HepG2 (cell line): ENCODE results near the gene ANKRD40. TPM values are rescaled to one million over a fixed set of nuclear protein-coding genes. Genes with fewer than 3 reads are reported as not detected.

Source experiments
- CENPBD1 ChIP-seq: sonication (generic); formaldehyde crosslinking; IDR thresholded peaks from 2 replicates; pipeline ENCODE4 v1.8.0; 2022; ENCODE audit warnings: missing genetic modification reagents, low read depth, mild to moderate bottlenecking, borderline replicate concordance
- HMGXB4 ChIP-seq, 2 experiments: sonication (generic) in 1 of 2; formaldehyde crosslinking in 1 of 2; IDR thresholded peaks; 2 replicates each; pipeline versions ENCODE4 v1.4.0 to v1.6.1; 2018 to 2020; ENCODE audit warnings: missing genetic modification reagents in 2 of 2, borderline replicate concordance in 1 of 2, low read depth in 1 of 2, mild to moderate bottlenecking in 1 of 2, missing biosample characterization in 1 of 2
- HNRNPH1 ChIP-seq: fragments of 200-400 bp; formaldehyde crosslinking; optimal IDR thresholded peaks from 2 replicates; pipeline ENCODE3; 2017; ENCODE audit warnings: mild to moderate bottlenecking, low read depth, low read length
- KLF15 ChIP-seq: sonication (generic); formaldehyde crosslinking; IDR thresholded peaks from 2 replicates; pipeline ENCODE4 v1.8.1; 2023; ENCODE audit warnings: borderline replicate concordance, mild to moderate bottlenecking, inconsistent platforms, missing genetic modification reagents, mixed read lengths
- KLF6 ChIP-seq: IDR thresholded peaks from 2 replicates; pipeline ENCODE4 v1.8.0; 2016; ENCODE audit warnings: missing biosample characterization, missing genetic modification reagents
- NFRKB ChIP-seq: fragments of 450-650 bp; IDR thresholded peaks from 2 replicates; pipeline ENCODE4 v1.6.1; 2017
- PBX3 ChIP-seq: sonication (generic); formaldehyde crosslinking; IDR thresholded peaks from 2 replicates; pipeline ENCODE4 v1.8.1; 2023; ENCODE audit warnings: missing genetic modification reagents, inconsistent platforms, borderline replicate concordance
- SKIL ChIP-seq: sonication (generic); formaldehyde crosslinking; IDR thresholded peaks from 2 replicates; pipeline ENCODE4 v1.8.0; 2022; ENCODE audit warnings: missing genetic modification reagents, mild to moderate bottlenecking, moderate library complexity, borderline replicate concordance
- TBL1XR1 ChIP-seq: fragments of 150-350 bp; IDR thresholded peaks from 2 replicates; pipeline ENCODE4 v1.6.1; 2014; ENCODE audit warnings: borderline replicate concordance, low read length; ENCODE audit not compliant: partially characterized antibody
- TRIM22 ChIP-seq: fragments of 450-650 bp; IDR thresholded peaks from 2 replicates; pipeline ENCODE4 v1.6.1; 2017
- TRIM24 ChIP-seq: sonication (generic); formaldehyde crosslinking; IDR thresholded peaks from 2 replicates; pipeline ENCODE4 v1.8.0; 2022; ENCODE audit warnings: mild to moderate bottlenecking, missing genetic modification reagents
- ZBTB33 ChIP-seq: sonication (generic); formaldehyde crosslinking; IDR thresholded peaks from 2 replicates; pipeline ENCODE4 v1.4.0; 2020; ENCODE audit warnings: missing genetic modification reagents
- ZBTB43 ChIP-seq: sonication (generic); formaldehyde crosslinking; conservative IDR thresholded peaks from 2 replicates; pipeline ENCODE4 v1.4.0; 2020; ENCODE audit warnings: missing genetic modification reagents
- ZC3H13 ChIP-seq: sonication (generic); formaldehyde crosslinking; IDR thresholded peaks from 2 replicates; pipeline ENCODE4 v1.8.1; 2023; ENCODE audit warnings: mild to moderate bottlenecking, missing genetic modification reagents, moderate library complexity
- ZNF383 ChIP-seq: sonication (generic); formaldehyde crosslinking; IDR thresholded peaks from 2 replicates; pipeline ENCODE4 v1.4.0; 2020; ENCODE audit warnings: missing genetic modification reagents, mild to moderate bottlenecking, borderline replicate concordance
- ZNF576 ChIP-seq: sonication (generic); formaldehyde crosslinking; IDR thresholded peaks from 2 replicates; pipeline ENCODE4 v1.4.0; 2020; ENCODE audit warnings: mild to moderate bottlenecking, missing genetic modification reagents
- ZNF792 ChIP-seq: IDR thresholded peaks from 2 replicates; pipeline ENCODE4 v1.6.1; 2016
- polyA plus RNA-seq, 8 experiments: library from polyadenylated mRNA; depleted of rRNA in 3 of 8; stranded (reverse) in 7 of 8; unstranded in 1 of 8; fragments of >200 nt; fragmentation: Illumina TruSeq in 4 of 8; extraction: Trizol in 4 of 8; gene quantifications; 2 replicates each; pipeline versions ENCODE4 v1.2.1 to v1.2.3, GENCODE V29; 2011 to 2016; ENCODE audit warnings: low read depth in 4 of 8, missing spikeins in 1 of 8, mixed read lengths in 1 of 8; ENCODE audit not compliant: insufficient read depth in 1 of 8
- total RNA-seq, 5 experiments: library from RNA; depleted of rRNA; stranded (reverse); fragments of >200 nt; fragmentation: Illumina TruSeq; extraction: Trizol; gene quantifications; 2 replicates each; pipeline ENCODE4 v1.2.3, GENCODE V29; 2016; ENCODE audit warnings: low read depth in 1 of 5

The ANKRD40 gene
- total and polyA plus RNA-seq, 2 of the 13 experiments (the other 11 are each of a cell fraction or from before 2014, with no cell fraction given): 35.0 to 46.4 TPM

GRCh38 chr17:50685691-50686493 lies 21.8 kb downstream of the ANKRD40 start (continued):
- 0 out of 4 replicates have a peak, but pooled peaks of 1 of the 2 experiments have one; percentile 50 for TF ChIP-seq HMGXB4 (CRISPR knock-in tag; IDR thresholded peaks at IDR 0.05; ENCODE audit: borderline replicate concordance in 1 of 2, low read depth in 1 of 2)
- TF ChIP-seq KLF6 (CRISPR knock-in tag): 0 out of 2 replicates have a peak, but pooled peaks have one; percentile 39
- TF ChIP-seq NFRKB: no peak
- TF ChIP-seq CENPBD1 (CRISPR knock-in tag): no peak
- TF ChIP-seq PBX3 (CRISPR knock-in tag): no peak
- TF ChIP-seq ZC3H13 (CRISPR knock-in tag): no peak
- TF ChIP-seq TRIM22: no peak
- no peak for TF ChIP-seq KLF15 (CRISPR knock-in tag)
- TF ChIP-seq ZBTB33 (CRISPR knock-in tag): no peak
- no peak for TF ChIP-seq ZBTB43 (CRISPR knock-in tag)
- no peak for TF ChIP-seq ZNF792
- TF ChIP-seq ZNF383 (CRISPR knock-in tag): no peak
- TF ChIP-seq TRIM24 (CRISPR knock-in tag): no peak
- TF ChIP-seq ZNF576 (CRISPR knock-in tag): no peak
- TF ChIP-seq HNRNPH1: no peak
- TF ChIP-seq TBL1XR1: no peak
- no peak for TF ChIP-seq SKIL
